Inflammatory macrophage treated with lipopolysaccharide for 4 hours (primary cell): ENCODE measurements around the gene CCDC71.
A peak's percentile ranks its signal among the peaks of the same experiment; 100 is the strongest.

Experiments used
- DNase-seq: peaks from one replicate; pipeline ENCODE4 v3.0.0-alpha.2; 2020

The CCDC71 gene

GRCh38 chr3:49165771-49166751 lies at the start of gene CCDC71:
CCDC71 (minus strand) TSS chr3:49166331; CDS start chr3:49164208, 2,123 bp downstream.
- DNase-seq = peak; percentile 82

- DNase-seq = no peak
These were observed 47.9 kb upstream of the CCDC71 start for GRCh38 chr3:49213998-49214397.

GRCh38 chr3:49213541-49213943 lies 47.4 kb upstream of the CCDC71 start:
- DNase-seq = no peak

- no peak for DNase-seq
These were observed 33.8 kb upstream of the CCDC71 start for GRCh38 chr3:49199900-49200281.

GRCh38 chr3:49199239-49199899 lies 33.2 kb upstream of the CCDC71 start:
- no peak for DNase-seq

GRCh38 chr3:49198611-49199230 lies 32.6 kb upstream of the CCDC71 start:
- no peak for DNase-seq

- no peak for DNase-seq
These were observed 32.0 kb upstream of the CCDC71 start for GRCh38 chr3:49198161-49198560.

GRCh38 chr3:49191741-49192140 lies 25.6 kb upstream of the CCDC71 start:
- DNase-seq = no peak

- DNase-seq = no peak
These were observed 17.7 kb upstream of the CCDC71 start for GRCh38 chr3:49183873-49184272.

- DNase-seq = no peak
These were observed 16.6 kb upstream of the CCDC71 start for GRCh38 chr3:49182682-49183081.

- DNase-seq = no peak
These were observed 15.2 kb upstream of the CCDC71 start for GRCh38 chr3:49181351-49181750.

- DNase-seq = no peak
These were observed 14.0 kb upstream of the CCDC71 start for GRCh38 chr3:49180116-49180515.

GRCh38 chr3:49177073-49177472 lies 10.9 kb upstream of the CCDC71 start:
- DNase-seq = no peak

- DNase-seq = no peak
These were observed 9.4 kb upstream of the CCDC71 start for GRCh38 chr3:49175530-49175929.

- no peak for DNase-seq
These were observed 8.4 kb upstream of the CCDC71 start for GRCh38 chr3:49174397-49174985.

GRCh38 chr3:49173792-49174170 lies 7.7 kb upstream of the CCDC71 start:
- DNase-seq = no peak

GRCh38 chr3:49173116-49173791 lies 7.1 kb upstream of the CCDC71 start:
- DNase-seq = no peak

- DNase-seq = no peak
These were observed 6.5 kb upstream of the CCDC71 start for GRCh38 chr3:49172551-49173041.

GRCh38 chr3:49171775-49172500 lies 5.8 kb upstream of the CCDC71 start:
- no peak for DNase-seq

GRCh38 chr3:49171119-49171774 lies 5.1 kb upstream of the CCDC71 start, which contains the start of gene KLHDC8B:
KLHDC8B (plus strand) TSS chr3:49171598; CDS start chr3:49172770, 1,172 bp downstream.
- peak; percentile 73 for DNase-seq

GRCh38 chr3:49170744-49171118 lies 4.6 kb upstream of the CCDC71 start:
- DNase-seq = no peak
